Activated CD8-positive, alpha-beta memory T cell treated with anti-CD3 and anti-CD28 coated beads, Interleukin-2, amount 50 U/mL, for 24 hours (primary cell): ENCODE results near the gene OXA1L.
"Not testable (repeated sequence)": the region's sequence is repeated elsewhere in the genome, so short reads cannot be mapped to it uniquely, and the experiment has no call there.

Experiments
- DNase-seq: peaks from one replicate; pipeline ENCODE4 v3.0.0-alpha.2; 2020; ENCODE audit errors: extremely low read depth

Gene OXA1L

DNA sequence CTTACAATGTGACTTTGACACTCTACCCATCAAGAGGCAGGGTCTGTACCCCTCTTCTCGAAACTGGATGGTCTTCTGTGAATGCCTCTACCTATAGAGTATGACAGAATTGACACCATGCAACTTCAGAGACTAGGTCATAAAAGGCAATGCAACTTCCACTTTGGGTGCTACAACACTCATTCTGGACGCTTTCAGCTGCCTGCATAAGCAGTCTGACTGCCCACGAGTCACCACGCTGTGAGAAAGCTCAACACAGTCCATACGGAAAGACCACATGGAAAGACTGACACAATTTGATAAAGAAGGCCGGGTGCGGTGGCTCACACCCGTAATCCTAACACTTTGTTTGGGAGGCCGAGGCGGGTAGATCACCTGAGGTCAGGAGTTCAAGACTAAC, 33.9 kb downstream of the OXA1L start:
- DNase-seq: no peak

DNA sequence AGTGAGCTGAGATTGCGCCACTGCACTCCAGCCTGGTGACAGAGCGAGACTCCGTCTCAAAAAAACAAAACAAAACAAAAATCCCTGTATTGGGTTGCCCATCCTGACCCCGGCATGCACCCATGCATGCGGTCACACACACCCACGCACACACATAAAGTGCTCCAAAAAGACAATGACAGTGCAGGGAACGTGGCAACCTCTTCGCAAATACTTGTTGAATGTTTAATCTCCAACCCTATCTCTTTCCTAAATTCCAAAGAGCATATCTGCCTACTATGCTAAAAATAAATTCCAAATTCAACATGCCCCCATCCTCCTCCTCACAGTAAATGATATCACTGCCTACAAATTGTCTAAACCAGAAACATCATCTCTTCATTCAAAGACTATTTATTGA, 35.2 kb downstream of the OXA1L start:
- no peak for DNase-seq

DNA sequence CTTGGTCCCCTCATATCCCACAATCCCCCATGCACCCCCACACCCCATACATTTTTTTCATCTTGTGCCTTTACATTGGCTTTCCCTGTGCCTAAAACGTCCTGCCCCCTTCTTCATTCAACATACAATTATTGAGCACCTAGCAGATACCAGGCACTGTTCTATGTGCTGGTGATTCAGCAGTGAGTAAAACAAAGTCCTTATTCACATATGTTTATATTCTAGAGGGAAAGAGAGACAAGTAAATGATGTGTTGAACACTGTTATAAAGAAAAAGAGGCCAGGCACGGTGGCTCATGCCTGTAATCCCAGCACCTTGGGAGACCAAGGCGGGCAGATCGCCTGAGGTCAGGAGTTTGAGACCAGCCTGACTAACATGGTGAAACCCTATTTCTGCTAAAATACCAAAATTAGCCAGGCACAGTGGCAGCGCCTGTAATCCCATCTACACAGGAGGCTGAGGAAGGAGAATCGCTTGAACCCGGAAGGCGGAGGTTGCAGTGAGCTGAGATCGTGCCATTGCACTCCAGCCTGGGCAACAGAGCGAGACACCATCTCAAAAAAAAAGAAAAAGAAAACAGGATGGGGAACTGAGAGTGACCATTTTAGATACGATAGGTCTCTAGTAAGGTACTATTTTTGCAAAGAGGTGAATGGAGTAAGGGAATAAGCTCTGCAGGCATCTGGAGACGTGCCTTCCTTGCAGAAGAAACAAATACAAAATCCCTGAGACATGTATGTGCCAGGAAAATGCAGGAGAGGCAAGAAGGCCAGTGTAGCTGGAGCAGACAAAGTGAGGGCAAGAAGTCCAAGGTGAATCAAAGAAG, 36.6 kb downstream of the OXA1L start:
- no peak for DNase-seq

DNA sequence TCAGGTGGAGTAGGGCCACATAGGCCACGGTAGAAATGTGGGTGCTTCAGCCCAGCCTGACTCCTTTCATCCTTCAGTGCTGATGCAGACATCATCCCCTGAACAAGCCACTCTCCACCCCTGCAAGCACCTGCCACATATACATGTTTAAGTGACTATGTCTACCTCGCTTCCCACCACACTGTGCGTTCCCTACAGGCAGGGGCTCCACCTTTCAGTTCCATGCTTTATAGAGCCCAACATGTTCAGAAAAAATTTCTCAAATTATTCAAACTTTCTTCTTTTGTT, 37.1 kb downstream of the OXA1L start:
- no peak for DNase-seq

DNA sequence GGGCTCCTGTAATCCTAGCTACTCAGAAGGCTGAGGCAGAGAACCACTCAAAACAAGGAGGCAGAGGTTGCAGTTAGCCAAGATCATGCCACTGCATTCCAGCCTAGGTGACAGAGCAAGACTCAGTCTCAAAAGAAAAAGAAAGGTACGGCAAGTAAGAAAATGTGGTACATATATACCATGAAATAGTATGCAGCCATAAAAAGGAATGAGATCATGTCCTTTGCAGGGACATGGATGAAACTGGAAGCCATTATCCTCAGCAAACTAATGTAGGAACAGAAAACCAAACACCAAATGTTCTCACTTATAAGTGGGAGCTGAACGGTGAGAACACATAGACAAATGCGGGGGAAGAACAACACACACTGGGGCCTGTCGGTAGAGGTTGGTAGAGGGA, 38.7 kb downstream of the OXA1L start:
- DNase-seq: not testable (repeated sequence)

DNA sequence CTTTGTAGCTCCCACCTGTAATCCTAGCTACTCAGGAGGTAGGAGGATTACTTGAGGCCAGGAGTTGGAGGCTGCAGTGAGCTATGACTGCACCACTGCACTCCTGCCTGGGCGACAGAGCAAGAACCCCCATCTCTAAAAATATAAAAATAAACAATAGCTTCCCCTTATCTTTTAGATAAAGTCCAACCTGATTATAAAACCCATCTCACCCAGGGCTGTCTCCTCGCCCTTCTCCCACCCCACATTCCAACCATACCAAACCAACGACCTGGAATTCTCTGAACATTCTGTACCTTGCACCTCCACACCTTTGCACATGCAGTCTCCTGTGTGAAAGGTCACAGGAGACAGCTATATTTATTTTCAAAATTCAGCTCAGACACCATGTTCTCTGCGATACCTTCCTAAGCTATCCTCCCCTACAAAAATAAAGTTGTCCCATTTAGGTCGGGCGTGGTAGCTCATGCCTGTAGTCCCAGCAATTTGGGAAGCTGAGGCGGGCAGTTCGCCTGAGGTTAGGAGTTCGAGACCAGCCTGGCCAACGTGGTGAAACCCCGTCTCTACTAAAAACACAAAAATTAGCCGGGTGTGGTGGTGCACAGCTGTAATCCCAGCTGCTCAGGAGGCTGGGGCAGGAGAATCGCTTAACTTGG, 41.1 kb downstream of the OXA1L start:
- DNase-seq: no peak

DNA sequence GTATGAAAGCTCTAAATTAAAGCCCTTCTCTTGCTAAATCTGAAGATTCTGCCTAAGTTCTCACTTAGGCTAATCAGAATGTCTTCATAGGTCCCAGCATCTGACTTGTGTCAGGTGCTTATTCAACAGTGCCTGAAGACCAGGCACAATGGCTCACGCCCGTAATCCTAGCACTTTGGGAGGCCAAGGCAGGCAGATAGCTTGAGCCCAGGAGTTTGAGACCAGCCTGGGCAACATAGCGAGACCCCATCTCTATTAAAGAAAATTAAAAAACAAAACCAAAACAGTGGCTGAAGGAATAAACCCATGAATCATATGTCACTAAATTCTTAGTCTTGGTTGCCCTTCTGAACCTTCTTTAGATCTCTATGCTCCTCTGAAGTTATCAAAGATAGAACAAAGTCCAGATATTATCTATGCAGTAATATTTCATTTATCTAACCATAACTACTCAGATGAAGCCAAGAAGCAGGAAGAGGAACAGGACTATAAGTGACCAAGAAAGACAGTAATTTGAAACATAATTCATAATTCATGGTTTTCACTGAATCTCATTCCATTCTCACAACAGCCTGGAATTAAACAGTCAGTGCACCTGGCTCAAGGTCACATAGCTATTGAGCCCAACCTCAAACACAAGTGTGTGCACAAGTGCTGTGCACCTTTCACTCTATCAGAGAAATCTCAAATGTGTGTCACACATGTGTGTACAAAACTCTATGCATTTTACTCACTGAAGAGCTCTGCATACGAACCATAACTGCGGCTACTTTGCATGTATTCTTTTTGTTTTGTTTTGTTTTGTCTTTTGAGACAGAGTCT, 42.1 kb downstream of the OXA1L start:
- no peak for DNase-seq

DNA sequence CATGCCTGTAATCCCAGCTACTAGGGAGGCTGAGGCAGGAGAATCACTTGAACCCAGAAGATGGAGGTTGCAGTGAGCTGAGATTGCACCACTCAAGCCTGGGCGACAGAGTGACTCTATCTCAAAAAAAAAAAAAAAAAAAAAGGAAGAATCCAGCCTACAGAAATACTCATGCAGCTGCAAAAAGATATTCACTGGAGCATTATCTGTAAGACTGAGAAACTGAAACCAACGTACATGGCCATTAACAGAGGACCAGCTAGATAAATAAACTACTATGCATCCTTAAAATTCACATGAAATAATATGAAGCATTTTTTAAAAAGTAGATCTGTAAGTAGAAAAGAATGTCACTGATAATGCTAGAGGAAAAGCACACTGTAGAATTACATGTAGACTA, 45.2 kb downstream of the OXA1L start:
- no peak for DNase-seq

DNA sequence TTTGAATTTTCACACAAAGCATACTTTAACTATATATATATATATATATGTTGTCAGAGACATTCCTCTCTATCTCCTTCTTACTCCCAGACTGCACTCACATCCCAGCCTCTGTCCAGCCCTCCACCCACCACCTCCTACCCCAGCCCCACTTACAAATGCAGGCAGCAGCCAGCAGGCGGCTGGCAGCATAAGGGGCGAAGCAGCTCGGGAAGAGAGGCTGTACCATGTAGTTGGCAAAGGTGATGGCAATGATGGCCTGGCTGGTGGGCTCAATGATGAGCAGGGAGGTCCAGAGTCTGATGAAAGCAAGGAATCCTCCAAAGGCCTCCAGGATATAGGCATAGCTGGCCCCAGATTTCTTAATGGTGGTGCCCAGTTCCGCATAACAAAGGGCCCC, 46.3 kb downstream of the OXA1L start:
- DNase-seq: no peak

DNA sequence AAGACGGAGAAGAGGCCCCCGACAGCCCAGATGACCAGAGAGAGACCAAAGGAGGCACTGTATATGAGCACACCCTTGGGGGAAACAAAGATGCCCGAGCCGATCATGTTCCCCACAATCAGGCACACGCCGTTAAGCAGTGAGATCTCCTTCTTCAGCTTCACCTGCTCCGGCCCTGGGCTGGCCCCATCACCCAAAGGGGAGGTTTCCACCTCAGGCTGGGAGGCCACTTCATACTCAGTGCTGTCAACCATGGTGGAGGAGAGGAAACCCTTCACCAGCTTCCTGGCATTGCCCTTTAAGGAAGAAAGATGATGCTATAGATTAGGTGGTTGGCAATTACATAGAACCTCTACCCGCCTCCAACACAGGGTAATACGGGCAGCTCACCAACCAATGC, 46.7 kb downstream of the OXA1L start:
- no peak for DNase-seq

DNA sequence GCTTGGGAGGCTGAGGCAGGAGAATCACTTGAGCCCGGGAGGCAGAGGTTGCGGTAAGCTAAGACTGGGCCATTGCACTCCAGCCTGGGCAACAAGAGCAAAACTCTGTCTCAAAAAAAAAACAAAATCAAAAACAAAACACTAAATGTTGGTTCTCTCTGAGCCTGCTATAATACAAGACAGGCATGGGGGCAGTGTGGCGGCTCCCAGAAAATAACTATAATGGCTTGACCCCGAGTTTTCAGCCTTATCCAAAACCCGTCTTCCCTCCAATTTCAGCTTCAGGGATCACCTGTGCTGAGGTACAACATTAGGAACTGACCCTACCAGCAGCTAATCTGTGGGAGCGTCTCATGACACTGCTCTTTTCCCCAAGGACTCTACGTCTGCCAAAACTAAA, 47.9 kb downstream of the OXA1L start:
- no peak for DNase-seq

DNA sequence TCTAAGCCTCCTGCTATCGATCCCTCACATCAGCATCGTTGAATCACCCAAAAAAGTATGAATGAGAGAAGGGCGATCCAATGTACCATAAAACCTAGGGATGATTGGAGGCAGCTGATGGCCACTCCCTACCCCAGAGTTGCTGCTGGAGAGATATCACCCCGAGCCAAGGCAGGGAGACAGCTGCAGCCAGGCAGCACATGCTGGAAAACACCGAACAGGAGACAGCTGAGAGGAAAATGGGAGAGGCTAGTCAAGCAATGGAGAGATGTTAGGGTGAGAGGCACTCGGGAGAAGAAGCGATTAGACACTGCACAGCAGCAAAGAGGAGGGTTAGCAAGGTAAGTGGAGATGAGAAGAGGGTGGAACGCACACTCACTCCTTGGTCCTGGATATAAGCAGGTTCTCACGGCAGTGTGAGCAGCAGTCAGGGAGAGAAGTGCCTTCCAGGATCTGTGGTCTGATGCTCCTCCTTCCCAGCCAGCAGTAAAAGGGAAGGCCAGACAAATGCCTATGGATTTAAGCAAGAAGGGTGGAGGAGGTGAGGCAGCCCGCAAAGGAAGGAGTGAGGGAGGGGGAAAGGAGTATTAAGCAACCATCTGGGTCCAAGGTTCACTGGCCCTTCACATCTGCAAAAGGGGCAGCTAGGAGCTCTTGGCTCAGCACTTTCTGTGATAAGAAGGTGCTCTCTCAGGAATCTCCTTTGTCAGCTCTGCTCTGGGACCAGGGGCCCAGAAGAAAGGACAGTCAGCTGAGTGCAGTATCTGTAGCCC, 48.6 kb downstream of the OXA1L start, which contains the start of gene SLC7A7:
SLC7A7 (minus strand) TSS at position 495 of the 773 bp plus-strand sequence. CDS start 2,037 bp downstream, outside the sequence.
- no peak for DNase-seq

DNA sequence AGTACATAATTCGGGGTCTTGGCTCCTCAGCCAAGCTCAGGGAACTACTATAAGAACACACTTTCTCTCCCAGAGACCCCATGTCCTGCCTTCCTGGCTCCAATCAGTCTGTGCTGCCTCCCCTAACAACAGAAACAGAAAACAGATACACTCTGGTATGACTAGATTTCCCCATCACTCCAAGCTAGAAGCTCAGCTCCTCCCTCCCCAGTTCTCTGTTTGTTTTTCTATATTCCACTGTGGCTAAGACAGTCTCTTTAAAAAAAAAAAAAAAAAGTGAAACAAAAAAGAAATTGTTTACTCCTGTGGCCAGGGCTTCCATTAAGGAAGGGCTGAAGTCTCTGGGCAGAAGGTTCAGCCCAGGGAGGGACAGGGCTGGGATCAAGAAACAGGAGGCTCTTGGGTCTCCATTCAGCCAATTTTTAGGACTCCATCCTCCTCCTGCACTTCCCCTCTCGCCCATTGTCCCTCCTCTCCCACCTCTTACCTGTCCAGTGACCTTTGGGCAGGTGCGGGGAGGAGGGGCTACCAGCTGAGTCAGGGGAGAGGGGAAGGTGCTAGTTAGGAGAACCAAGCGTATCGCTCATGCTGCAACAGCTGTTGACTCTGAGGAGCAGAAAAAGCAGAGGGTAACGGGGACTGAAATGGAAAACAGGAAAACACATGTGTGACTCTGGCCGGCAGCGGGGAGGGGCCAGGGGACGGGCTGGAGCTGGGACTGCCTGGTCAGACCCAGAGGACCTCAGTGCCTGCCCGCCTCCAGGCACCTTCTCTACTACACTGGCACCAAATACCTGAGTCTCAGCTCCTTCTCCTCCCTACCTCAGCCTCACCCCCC, 52.9 kb downstream of the OXA1L start:
- DNase-seq: no peak

DNA sequence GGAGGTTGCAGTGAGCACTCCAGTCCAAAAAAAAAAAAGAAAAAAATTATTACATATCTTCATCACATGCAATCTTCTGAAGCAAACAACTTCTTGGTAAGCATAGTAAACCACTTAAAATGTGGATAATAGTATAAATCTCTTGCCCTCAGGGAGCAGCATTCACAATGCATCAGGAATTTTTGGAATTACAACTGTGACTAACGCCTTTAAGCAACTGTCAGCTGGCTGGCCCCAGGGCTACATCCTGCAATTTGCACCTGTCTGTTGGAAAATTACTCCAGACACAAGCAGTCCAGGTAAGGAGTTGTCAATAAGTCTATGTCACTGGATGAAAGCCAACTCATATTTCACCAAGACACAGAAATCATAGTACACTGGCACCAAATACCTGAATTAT, 54.2 kb downstream of the OXA1L start:
- no peak for DNase-seq

DNA sequence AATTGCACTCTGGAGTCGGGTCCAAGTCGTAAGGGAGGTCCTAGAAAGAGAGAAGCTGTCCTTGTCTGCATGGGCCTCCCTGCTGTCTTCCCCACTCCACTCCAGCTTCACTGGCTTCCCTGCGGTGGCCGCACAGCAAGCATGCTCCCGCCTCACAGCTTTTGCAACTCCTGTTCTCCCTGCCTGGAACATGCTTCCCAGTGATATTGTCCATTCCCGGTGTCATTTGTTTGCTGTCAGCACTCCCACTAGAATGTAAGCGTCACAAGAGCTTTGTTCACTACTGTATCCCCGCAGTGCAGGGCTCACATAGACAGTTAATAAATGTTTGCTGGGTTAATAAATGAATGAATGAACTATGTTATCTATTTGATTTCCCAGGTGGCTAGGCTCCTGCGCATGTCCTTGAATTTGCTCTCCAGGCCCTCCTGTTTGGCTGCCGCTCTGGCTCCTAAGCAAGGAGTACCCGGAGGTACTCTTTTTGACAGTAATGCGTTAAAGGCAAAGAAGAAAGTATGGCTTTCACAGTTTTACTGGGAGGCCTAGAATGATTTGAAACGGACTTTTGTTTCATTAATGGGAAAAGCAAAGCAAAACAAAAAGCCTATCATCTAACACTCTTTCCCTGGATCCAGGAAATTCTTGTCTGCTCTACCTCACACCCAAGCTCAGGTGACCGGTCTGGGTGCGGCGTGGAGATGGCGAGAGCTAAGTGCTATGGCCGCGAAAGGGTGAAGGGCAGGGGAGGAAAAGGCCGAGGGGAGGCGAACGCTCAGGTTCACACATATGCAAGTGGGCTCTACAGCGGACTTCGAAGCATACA, 54.9 kb downstream of the OXA1L start:
- DNase-seq: no peak

DNA sequence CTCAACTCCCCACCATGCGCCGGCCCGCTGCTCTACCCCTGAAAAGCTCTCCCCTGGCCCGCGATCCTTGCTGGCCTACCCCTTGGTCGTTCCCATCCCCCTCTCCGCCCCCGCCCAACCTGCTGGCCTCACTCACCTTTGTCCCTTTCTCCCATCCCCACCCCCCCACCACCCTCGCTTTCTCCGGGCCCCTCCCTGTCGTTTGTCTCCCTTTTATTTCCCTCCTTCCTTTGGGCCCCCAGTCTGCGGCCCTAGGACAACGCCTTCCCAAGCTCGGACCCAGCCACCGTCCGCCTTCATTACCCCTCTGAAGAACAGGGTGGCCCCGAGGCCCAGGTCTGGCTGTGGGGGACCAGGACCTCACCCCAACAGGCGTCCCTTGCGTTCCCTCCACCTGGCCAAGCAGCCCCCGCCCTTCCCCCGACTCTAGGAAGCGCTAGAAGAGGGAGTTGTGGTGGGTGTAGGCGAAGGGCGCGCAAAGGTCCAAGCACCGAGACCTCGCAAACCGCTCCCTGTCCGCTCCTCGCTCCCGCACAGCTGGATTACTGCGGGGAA, 55.6 kb downstream of the OXA1L start:
- DNase-seq: no peak
